Measurements from ENCODE around the gene SORCS2. TPM values are rescaled to one million over a fixed set of nuclear protein-coding genes. Genes with fewer than 3 reads are reported as not detected.

Gene SORCS2
- total and polyA plus RNA-seq, 2 of the 8 experiments (the other 6 are each of a cell fraction or from before 2014, with no cell fraction given) = 0.36 to 1.8 TPM

DNA sequence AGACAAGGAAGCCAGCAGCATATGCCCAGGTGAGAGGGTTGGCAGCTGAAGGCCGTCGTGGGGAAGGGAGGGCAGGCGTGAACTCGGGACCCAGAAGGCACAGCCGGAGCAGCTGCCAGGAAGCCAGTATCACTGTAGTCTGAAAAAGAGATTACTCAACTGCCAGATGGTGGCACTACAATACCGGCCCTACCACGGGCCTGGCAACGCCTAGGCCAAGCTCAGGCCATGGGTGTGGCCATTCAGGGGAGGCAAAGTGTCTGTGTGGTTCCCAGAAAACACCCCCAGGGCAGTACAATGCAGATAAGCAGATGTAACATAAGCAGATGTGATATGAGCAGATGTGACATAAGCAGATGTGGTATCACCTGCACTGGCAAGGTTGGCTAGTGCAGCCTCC lies 511.4 kb downstream of the SORCS2 start:
- Histone ChIP-seq H3K56ac (replicated peaks; ENCODE audit: insufficient read length, low read depth, low read length) (no peak overlapping the region), H2AK5ac (ENCODE audit: low read depth, low read length) (no peak overlapping the region), H3K4me1 (replicated peaks in 1 of 4; ENCODE audit: control insufficient read depth in 3 of 4, insufficient read depth in 4 of 4, low read length in 3 of 4) (peaks cover 0 to 9% (median 5%) of the 10 kb centered on the region in 4 experiments; a peak in 5 of 7 replicates), H2AFZ (ENCODE audit: low read length) (no peak overlapping the region), H4K8ac (ENCODE audit: extremely low read depth, insufficient read depth, low read length) (no peak overlapping the region), H3K27ac (ENCODE audit: low read depth, low read length) (no peak overlapping the region), H3K4ac (replicated peaks; ENCODE audit: insufficient read length, low read depth, low read length) (no peak overlapping the region), H3K18ac (ENCODE audit: extremely low read depth, low read length) (no peak overlapping the region; the same call in 1 of the 2 replicates), H4K20me1 (replicated peaks in 1 of 2; ENCODE audit: control insufficient read depth in 1 of 2, insufficient read depth in 2 of 2, low read length in 2 of 2) (no peaks in the 10 kb centered on the region), H3K79me2 (ENCODE audit: control insufficient read depth in 1 of 2, insufficient read depth in 2 of 2, low read length in 2 of 2) (no peaks in the 10 kb centered on the region), H3K27me3 (replicated peaks in 1 of 4; ENCODE audit: control insufficient read depth in 3 of 4, extremely low read depth in 1 of 4, insufficient read depth in 3 of 4, low read length in 3 of 4) (no peaks in the 10 kb centered on the region), H2BK20ac (ENCODE audit: low read length) (no peak overlapping the region), H2BK15ac (ENCODE audit: low read length) (no peak overlapping the region), H3K79me1 (ENCODE audit: low read depth, low read length) (no peaks in the 10 kb centered on the region), H2BK5ac (ENCODE audit: low read depth, low read length) (no peak overlapping the region; the same call in 1 of the 2 replicates), H4K5ac (ENCODE audit: insufficient read length, low read depth, low read length) (no peak overlapping the region), H2BK12ac (ENCODE audit: low read depth, low read length) (peak overlapping the region; percentile 50; the same call in 1 of the 2 replicates), H3K23me2 (ENCODE audit: low read depth, low read length) (no peaks in the 10 kb centered on the region), H3K9me3 (ENCODE audit: insufficient read depth in 2 of 2, low read depth in 1 of 2, low read length in 1 of 2) (no peaks in the 10 kb centered on the region), H3K14ac (ENCODE audit: insufficient read length) (no peak overlapping the region), H4K91ac (replicated peaks; ENCODE audit: insufficient read length, low read length) (no peak overlapping the region), H3K36me3 (ENCODE audit: control insufficient read depth in 2 of 4, insufficient read depth in 4 of 4, low read length in 3 of 4) (no peaks in the 10 kb centered on the region), H3K4me3 (ENCODE audit: extremely low read depth in 1 of 4, insufficient read depth in 2 of 4, low read depth in 3 of 4, low read length in 4 of 4) (no peak overlapping the region), H2BK120ac (replicated peaks; ENCODE audit: low read depth, low read length) (no peak overlapping the region), H3K4me2 (ENCODE audit: insufficient read depth in 1 of 2, low read depth in 2 of 2, low read length in 2 of 2) (no peak overlapping the region), H3K9ac (replicated peaks in 1 of 4; ENCODE audit: extremely low read depth in 1 of 4, low read depth in 3 of 4, low read length in 3 of 4) (no peak overlapping the region), H3K23ac (ENCODE audit: insufficient read length) (no peak overlapping the region)
- no peak for DNase-seq (ENCODE audit: low read depth in 1 of 2, low spot score in 2 of 2)
- FAIRE-seq = no peak
- ChIA-PET POLR2A (ENCODE audit: partially characterized antibody) (no interaction called here), CTCF (ENCODE audit: partially characterized antibody) (interaction anchor here (0.9 to 1.1 kb wide), 3 partner anchors 9 to 183 kb away, joined by 3 read pairs; no protein-coding TSS in a partner anchor)
- 84% methylated on average over 8 of the region's 8 CpGs; no CpG with 5 or more reads in 1 of the 2 experiments for WGBS, 2 experiments (ENCODE audit: extremely low coverage in 1 of 2, insufficient coverage in 1 of 2, insufficient read length in 1 of 2, insufficient replicate concordance in 2 of 2, low coverage in 1 of 2, low lambda C conversion rate in 2 of 2, missing lambda C conversion rate in 1 of 2)
- TF ChIP-seq BRCA1 (IDR thresholded peaks at IDR 0.05; ENCODE audit: low read depth, low read length) = no peak
- TF ChIP-seq CHD2 (IDR thresholded peaks at IDR 0.05; ENCODE audit: low read length) = no peak
- TF ChIP-seq, protein P1, sequence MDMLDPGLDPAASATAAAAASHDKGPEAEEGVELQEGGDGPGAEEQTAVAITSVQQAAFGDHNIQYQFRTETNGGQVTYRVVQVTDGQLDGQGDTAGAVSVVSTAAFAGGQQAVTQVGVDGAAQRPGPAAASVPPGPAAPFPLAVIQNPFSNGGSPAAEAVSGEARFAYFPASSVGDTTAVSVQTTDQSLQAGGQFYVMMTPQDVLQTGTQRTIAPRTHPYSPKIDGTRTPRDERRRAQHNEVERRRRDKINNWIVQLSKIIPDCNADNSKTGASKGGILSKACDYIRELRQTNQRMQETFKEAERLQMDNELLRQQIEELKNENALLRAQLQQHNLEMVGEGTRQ (IDR thresholded peaks at IDR 0.05; ENCODE audit: low read length) = no peak
- no peak for TF ChIP-seq ASH2L (IDR thresholded peaks at IDR 0.05; ENCODE audit: low read length)
- TF ChIP-seq RBBP5 (IDR thresholded peaks at IDR 0.05; ENCODE audit: borderline replicate concordance, low read depth, low read length) = no peak
- no peak for TF ChIP-seq GABPA (IDR thresholded peaks at IDR 0.05; ENCODE audit: borderline replicate concordance, insufficient read depth, low read length)
- no peak for TF ChIP-seq GTF2F1 (IDR thresholded peaks at IDR 0.05; ENCODE audit: borderline replicate concordance, low read depth, low read length)
- TF ChIP-seq CHD1 (IDR thresholded peaks at IDR 0.05; ENCODE audit: low read depth, low read length) = no peak
- no peak for TF ChIP-seq POU5F1 (IDR thresholded peaks at IDR 0.05; ENCODE audit: low read depth, low read length)
- TF ChIP-seq, protein P2, sequence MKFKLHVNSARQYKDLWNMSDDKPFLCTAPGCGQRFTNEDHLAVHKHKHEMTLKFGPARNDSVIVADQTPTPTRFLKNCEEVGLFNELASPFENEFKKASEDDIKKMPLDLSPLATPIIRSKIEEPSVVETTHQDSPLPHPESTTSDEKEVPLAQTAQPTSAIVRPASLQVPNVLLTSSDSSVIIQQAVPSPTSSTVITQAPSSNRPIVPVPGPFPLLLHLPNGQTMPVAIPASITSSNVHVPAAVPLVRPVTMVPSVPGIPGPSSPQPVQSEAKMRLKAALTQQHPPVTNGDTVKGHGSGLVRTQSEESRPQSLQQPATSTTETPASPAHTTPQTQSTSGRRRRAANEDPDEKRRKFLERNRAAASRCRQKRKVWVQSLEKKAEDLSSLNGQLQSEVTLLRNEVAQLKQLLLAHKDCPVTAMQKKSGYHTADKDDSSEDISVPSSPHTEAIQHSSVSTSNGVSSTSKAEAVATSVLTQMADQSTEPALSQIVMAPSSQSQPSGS (IDR thresholded peaks at IDR 0.05; ENCODE audit: low read length) = no peak
- no peak for TF ChIP-seq HDAC2 (IDR thresholded peaks at IDR 0.05; ENCODE audit: borderline replicate concordance in 1 of 2, low read depth in 2 of 2, low read length in 2 of 2)
